Hippocampal formation (tissue), 2 donors: ENCODE data around the gene CENPH.
"Not testable (repeated sequence)": the region's sequence is repeated elsewhere in the genome, so short reads cannot be mapped to it uniquely, and the experiment has no call there.

Experiments
- DNase-seq, 2 donors: peaks; one replicate each; lab custom pipeline; 2025; lab: John Stamatoyannopoulos, UW

The CENPH gene, protein sequence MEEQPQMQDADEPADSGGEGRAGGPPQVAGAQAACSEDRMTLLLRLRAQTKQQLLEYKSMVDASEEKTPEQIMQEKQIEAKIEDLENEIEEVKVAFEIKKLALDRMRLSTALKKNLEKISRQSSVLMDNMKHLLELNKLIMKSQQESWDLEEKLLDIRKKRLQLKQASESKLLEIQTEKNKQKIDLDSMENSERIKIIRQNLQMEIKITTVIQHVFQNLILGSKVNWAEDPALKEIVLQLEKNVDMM

DNA sequence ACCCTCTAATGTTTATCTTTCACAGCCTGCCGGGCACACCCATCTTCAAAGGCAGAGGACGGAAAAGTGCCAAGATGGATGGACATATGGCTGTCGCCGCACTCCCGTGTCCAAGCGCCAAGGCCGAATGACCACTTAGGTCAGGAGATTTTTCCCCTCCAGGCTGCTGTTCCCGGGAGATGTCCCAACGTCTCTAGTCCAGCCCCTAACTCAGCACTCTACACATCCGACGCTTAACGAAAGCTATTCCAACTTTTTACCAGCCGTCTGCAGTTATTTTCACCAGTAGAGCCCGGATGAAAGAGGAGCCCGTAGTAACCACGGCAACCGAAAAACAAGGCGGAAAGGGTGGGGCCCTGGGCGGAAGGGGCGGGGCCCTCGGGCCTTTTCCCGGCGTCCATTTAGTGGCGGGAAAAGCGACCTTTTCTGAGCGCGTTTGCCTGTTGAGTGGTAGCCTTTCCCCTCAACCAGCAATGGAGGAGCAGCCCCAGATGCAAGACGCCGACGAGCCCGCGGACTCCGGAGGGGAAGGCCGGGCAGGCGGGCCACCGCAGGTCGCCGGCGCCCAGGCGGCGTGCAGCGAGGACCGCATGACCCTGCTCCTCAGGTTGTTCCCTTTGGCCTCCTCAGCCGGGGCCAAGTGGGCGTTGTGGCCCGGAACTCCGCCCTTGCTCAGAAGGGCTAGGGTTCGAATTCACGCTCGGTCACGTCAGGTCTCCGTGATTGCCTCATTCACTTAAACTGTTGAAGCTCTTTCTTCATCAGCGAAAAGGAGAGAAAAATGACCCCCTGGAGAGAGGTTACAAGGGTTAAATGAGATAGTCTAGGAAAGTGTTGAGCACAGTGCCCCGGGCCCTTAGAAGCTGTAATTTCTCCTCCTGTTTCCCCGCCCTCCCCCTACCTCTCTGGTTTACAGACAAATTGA lies at the start of gene CENPH:
Gene CENPH (plus strand): TSS at position 422 of the 925 bp plus-strand sequence. CDS start 52 bp downstream, at position 474.
- peak; percentile 75 to 83 for DNase-seq

DNA sequence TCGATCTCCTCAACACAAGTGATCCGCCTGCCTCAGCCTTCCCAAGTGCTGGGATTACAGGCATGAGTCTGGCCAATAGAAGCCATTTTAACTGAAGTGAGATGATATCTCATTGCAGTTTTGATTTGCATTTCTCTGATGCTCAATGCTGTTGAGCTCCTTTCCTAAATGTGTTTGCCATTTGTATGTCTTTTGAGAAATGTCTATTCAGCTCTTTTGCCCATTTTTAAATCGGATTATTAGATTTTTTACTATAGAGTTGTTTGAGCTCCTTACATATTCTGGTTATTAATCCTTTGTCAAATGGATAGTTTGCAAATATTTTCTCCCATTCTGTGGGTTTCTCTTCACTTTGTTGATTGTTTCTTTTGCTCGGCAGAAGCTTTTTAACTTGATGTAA lies 49.1 kb upstream of the CENPH start:
- not testable (repeated sequence) for DNase-seq

DNA sequence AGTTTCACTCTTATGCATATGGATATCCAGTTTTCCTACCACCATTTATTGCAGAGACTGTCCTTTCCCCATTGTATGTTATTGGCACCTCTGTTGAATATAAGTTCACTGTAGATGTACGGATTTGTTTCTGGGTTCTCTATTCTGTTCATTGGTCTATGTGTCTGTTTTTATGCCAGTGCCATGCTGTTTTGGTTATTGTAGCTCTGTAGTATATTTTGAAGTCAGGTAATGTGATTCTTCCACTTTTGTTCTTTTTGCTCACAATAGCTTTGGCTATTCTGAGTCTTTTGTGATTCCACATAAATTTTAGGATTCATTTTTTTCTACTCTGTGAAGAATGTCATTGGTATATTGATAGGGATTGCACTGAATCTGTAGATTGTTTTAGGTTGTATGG lies 48.6 kb upstream of the CENPH start:
- no peak for DNase-seq

DNA sequence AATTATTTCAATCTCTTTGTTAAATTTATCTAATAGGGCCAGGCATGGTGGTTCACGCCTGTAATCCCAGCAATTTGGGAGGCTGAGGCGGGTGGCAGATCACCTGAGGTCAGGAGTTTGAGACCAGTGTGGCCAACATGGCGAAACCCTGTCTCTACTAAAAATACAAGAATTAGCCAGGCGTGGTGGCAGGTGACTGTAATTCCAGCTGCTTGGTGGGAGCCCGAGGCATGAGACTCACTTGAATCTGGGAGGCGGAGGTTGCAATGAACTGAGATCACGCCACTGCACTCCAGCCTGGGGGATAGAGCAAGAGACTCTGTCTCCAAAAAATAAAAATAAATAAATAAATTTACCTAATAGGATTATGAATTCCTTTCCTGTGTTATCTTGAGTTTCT lies 40.8 kb upstream of the CENPH start:
- not testable (repeated sequence) for DNase-seq

DNA sequence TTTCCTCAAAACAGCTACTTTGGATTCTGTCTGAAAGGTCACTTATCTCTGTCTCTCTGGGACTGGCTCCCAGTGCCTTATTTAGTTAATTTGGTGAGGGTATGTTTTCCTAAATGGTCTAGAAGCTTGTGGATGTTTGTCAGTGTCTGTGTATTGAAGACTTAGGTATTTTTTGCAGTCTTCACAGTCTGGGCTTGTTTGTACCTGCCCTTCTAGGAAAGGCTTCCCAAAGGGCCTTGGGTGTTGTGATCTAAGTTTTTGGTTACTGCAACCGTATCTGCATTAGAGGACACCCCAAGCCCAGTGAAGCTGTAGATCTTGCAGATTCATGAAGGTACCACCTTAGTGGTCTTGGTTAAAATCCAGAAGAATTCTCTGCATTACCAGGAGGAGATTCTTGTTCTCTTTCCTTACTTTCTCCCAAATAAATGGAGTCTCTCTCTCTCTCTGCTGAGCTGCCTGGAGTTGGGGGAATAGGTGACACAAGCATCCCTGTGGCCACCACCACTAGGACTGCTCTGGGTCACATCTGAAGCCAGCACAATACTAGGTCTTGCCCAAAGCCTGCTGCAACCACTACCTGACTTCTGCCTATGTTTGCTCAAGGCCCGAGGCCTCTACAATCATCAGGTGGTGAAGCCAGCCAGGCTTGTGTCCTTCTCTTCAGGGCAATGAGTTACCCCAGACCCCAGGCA lies 40.3 kb upstream of the CENPH start:
- DNase-seq: no peak

DNA sequence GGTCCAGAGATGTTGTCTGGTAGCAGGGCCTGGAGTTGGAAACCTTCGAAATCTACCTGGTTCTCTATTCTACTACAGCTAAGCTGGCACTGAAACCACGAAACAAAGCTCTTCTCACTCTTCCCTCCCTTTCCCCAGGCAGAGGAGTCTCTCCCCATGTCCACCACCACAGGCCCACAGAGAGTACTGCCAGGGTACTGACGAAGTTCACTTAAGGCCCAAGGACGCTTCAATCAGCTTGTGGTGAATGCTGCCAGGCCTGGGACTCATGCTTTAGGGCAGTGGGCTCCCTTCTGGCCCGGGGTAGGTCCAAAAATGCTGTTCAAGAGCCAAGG lies 39.7 kb upstream of the CENPH start:
- DNase-seq: no peak

DNA sequence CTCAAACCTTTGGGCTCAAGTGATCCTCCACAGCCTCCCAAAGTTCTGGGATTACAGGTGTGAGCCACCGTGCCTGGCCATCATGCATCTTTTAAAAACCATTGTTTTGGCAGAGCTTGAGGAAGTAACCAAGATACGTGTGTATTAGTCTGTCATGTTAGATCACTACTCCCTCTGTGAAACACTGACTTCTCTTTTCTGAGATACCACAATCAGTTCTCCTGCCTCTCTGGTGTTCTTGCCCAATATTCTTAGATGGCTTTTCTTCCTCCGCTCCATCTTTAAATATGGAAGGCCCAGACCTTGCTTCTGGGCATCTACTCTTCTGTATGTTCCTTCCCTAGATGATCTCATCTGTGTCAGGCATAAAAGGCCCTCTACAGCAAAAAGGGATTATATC lies 36.7 kb upstream of the CENPH start:
- DNase-seq: no peak

DNA sequence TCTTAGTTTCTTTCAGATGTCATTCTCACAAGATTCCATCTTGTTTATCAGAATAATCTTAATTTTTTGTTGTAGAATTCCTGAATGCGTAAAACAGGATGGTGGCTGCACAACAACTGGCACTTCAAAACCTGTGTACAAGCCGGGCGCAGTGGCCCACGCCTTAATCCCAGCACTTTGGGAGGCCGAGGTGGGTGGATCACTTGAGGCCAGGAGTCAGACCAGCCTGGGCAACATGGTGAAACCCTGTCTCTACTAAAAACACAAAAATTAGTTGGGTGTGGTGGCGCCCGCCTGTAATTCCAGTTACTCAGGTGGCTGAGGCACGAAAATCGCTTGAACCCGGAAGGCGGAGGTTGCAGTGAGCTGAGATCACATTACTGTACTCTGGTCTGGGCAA lies 32.9 kb upstream of the CENPH start:
- no peak for DNase-seq

DNA sequence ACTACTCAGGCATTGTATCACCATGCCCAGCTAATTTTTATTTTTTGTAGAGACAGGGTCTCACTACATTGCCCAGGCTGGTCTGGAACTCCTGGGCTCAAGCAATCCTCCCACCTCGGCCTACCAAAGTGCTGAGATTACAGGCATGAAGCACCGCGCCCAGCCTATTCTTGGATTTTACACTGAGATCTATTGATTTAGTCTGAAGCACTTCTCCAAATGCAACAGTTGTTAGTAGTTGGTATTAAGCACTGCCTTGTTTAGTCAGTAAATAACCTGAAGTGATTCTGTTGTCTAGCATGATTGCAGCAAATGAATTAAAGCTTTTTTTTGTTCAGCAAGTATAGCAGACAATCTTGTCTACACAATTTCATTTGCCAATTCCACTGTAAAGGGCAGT lies 31.3 kb upstream of the CENPH start:
- DNase-seq: no peak

DNA sequence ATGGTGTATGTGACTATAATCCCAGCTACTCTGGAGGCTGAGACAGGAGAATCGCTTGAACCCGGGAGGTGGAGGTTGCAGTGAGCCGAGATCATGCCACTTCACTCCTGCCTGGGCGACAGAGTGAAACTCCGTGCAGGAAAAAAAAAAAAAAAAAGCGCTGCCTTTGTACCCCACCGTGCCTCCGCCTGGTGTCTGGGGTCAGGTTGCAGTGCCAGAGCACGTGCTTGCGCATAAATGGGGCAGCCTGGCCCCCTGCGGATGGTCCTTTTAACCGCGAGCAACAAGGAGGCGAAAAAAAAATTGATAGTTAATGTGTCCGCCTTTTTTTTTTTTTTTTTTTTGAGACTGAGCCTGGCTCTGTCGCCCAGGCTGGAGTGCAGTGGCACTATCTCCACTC lies 28.7 kb upstream of the CENPH start:
- DNase-seq: no peak

DNA sequence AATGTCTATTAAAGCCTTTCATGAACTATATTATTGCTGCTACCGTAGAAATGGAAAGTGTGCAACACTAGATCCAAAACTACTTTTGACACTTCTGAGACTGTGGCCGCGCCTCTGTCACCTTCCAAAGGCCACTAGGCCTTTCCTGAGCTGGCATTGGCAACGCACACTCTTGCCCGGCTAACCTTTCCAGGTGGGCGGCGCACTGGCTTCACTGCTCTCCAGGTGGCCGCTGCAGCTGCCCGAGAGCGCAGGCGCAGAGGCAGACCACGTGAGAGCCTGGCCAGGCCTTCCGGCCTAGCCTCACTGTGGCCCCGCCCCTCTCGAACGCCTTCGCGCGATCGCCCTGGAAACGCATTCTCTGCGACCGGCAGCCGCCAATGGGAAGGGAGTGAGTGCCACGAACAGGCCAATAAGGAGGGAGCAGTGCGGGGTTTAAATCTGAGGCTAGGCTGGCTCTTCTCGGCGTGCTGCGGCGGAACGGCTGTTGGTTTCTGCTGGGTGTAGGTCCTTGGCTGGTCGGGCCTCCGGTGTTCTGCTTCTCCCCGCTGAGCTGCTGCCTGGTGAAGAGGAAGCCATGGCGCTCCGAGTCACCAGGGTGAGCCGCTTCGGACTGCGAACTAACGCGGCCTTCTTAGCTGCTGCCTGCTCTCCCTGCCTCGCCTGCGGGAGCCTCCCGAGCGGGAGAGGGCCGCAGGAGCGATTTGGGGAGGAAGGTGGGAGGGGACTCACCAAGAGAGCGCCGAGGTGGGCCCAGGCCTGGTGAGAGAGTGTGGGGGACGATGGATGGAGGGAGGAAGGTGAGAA lies 22.5 kb upstream of the CENPH start, which contains the start of gene CCNB1:
Gene CCNB1 (plus strand): TSS at position 465 of the 807 bp plus-strand sequence. CDS start 113 bp downstream, at position 578.
- peak; percentile 96 to 97 for DNase-seq

DNA sequence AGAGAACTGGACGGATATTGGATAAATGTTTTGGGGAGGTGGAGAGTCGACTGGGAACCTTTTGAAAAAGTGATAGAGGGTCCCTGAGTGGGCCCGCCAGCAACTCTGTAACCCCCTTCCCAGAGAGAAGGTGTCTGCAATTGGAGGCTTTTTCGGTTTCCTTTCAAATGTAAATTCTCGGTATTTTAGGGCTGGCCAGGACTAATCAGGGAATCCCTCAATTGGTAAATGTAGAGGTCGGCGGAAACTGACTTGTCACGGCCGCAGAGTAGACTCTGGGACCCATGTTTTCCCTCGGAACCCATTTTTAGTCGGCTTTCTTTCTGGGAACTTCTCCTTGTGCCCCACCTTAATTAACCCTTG lies 21.9 kb upstream of the CENPH start:
- DNase-seq: no peak

DNA sequence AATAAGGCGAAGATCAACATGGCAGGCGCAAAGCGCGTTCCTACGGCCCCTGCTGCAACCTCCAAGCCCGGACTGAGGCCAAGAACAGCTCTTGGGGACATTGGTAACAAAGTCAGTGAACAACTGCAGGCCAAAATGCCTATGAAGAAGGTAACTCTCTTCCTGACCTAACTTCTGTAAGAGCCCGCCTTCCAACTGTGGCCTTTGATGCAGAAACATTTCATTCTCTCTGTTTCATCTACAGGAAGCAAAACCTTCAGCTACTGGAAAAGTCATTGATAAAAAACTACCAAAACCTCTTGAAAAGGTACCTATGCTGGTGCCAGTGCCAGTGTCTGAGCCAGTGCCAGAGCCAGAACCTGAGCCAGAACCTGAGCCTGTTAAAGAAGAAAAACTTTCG lies 21.5 kb upstream of the CENPH start:
- DNase-seq: no peak

DNA sequence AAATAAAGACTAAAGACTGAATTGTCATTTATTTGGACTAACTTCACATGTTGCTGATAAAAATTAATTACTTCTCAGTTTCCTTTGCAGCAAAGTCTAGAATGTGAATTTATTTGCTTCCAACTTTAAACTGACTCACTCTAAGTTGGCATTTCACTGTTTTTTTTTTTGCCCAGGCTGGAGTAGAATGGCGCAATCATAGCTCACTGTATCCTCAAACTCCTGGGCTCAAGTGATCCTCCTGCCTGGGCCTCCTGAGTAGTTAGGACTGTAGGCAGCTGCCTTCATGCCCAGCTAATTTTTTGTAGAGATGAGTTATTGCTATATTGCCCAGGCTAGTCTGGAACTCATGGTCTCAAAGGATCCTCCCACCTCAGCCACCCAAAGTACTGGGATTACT lies 18.9 kb upstream of the CENPH start:
- DNase-seq: no peak

DNA sequence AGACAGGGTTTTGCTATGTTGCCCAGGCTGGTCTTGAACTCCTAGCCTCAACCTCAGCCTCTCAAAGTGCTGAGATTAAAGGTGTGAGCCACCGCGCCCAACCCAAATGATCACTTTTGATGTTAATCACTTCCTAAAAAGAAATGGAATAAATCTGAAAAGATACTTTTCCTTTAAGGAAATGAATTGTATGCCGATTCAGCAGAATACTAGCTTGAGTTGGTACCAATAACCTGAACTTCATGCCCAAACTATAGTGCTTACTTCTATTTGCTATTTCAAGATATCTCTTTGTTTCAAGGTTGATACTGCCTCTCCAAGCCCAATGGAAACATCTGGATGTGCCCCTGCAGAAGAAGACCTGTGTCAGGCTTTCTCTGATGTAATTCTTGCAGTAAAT lies 18.4 kb upstream of the CENPH start:
- DNase-seq: no peak

DNA sequence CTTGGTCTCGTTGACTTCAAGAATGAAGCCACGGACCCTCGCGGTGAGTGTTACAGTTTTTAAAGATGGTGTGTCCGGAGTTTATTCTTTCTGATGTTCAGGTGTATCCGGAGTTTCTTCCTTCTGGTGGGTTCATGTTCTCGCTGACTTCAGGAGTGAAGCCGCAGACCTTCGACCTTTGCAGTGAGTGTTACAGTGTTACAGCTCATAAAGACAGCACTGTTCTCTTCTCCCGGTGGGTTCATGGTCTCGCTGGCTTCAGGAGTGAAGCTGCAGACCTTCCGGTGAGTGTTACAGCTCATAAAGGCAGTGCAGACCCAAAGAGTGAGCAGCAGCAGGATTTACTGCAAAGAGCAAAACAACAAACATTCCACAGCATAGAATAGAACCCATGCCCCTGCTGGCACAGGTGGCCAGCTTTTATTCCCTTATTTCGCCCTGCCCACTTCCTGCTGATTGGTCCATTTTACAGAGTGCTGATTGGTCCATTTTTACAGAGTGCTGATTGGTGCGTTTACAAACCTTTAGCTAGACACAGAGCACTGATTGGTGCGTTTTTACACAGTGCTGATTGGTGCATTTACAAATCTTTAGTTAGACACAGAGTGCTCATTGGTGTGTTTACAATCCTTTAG lies 7.6 kb upstream of the CENPH start:
- DNase-seq: not testable (repeated sequence)

DNA sequence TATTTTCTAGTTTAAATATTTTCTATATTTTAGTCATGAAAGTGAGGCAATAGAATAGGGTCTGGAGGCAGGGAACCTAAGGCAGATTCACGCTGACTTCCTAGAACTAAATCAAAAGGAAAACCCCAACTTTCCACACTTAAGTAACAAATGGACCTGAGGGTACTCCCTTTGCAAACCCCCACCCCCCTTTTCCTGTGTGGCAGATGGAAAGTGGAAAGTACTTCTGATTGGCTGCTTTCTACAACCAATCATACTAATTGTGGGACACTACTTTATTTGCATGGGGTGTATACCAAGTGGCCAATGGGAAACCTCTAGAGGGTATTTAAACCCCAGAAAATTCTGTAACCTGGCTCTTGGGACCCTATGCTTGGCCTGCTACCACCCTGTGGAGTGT lies 4.8 kb upstream of the CENPH start:
- no peak for DNase-seq

DNA sequence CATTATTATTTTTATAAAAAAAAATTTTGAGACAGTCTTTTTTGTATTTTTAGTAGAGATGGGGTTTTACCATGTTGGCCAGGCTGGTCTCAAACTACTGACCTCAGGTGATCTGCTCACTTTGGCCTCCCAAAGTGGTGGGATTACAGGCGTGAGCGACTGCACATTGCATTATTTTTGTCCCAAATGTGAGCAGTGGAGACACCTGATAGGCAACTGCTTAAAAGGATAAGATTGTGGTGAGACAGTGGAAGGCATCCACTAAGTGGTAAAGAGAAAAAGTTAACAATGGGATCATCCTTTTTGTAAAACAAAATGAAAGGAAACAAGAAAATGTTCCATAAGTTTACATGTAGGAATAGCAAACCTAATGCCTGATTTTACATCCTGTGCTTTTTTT lies 2.0 kb upstream of the CENPH start:
- DNase-seq: no peak

DNA sequence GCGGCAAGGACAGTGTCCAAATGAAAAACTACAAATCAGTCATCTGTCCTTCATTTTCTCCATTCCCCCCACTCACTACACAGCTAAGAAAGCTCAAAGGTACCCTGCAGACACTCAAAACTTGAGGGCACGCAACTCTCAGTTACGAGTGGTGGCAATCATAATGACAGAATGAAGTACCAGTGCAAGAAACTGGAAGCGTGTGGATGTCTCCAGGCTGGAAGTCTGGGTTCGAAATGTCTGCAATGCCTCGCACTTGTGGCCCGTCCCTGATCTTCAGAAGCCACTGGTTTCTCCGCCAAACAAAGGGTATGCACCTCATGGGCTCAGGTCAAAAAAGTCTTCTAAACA lies 597 bp upstream of the CENPH start:
- no peak for DNase-seq

DNA sequence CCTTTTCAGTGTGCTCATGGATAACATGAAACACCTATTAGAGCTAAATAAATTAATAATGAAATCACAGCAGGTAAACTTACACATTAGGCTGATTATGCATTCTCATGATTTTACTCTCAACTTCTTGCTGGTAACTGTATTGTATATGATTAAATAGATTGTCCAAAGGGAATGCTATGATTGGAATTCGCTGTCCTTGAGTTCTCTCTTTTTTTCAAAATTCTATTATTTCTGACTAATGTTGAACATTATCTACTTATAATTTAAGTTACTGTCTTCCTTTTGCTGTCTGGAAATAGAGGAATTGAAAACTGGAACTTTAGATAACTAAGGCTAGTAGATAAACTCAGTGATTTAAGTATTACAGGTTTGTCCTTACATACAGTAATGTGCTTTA lies 13.1 kb downstream of the CENPH start:
- no peak for DNase-seq

DNA sequence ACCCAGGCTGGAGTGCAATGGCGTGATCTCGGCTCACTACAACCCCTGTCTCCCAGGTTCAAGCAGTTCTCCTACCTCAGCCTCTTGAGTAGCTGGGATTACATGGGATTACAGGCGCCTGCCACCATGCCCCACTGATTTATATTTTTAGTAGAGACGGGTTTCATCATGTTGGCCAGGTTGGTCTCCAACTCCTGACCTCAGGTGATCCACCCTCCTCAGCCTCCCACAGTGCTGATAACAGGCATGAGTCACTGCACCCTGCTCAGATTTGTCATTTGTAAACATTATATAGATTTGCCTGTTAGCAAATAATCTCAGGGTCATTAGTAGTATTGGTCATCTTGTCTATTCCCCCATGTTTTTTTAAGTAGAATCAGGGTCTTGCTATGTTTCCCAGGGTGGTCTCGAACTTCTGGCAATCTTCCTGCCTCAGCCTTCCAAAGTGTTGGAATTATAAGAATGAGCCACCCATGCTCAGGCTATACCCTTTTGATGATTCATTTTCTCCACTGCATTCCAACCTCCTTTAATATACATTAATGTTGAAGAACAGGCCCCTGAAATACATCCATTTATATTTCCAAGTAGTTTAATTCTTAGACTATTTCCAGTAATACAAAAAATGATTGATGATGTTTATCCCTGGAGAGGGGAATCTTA lies 17.3 kb downstream of the CENPH start:
- no peak for DNase-seq
